Thyroid gland (tissue), 4 donors: ENCODE results near the gene MCOLN3. TPM values are rescaled to one million over a fixed set of nuclear protein-coding genes. Genes with fewer than 3 reads are reported as not detected.

Source experiments
- DNase-seq, 2 donors: peaks; one replicate each; pipeline ENCODE4 v3.0.0-alpha.2; 2019
- H3K27ac ChIP-seq, 3 donors: fragments of 200-600 bp; sonication (generic); 1 replicate in 2 of 3; 2 replicates in 1 of 3; pipeline ENCODE4 v1.5.1; 2016 to 2019; ENCODE audit warnings: mild to moderate bottlenecking in 1 of 3, moderate library complexity in 1 of 3
- H3K27me3 ChIP-seq: fragments of 200-600 bp; sonication (generic); one replicate; pipeline ENCODE4 v1.5.1; 2019
- H3K36me3 ChIP-seq, 2 donors: fragments of 200-600 bp; sonication (generic); one replicate each; pipeline ENCODE4 v1.5.1; 2016 to 2019
- H3K4me1 ChIP-seq, 2 donors: fragments of 200-600 bp; sonication (generic); one replicate each; pipeline ENCODE4 v1.5.1; 2017 to 2019
- H3K4me3 ChIP-seq, 3 donors: fragments of 200-600 bp; sonication (generic); replicated peaks in 1 of 3; 1 replicate in 2 of 3; 2 replicates in 1 of 3; pipeline ENCODE4 v1.5.1; 2016; ENCODE audit warnings: mild to moderate bottlenecking in 1 of 3
- H3K9me3 ChIP-seq: fragments of 200-600 bp; sonication (generic); one replicate; pipeline ENCODE4 v1.5.1; 2017
- CTCF ChIP-seq, 6 experiments: fragments of 200-600 bp in 3 of 6; fragments of 450-650 bp in 3 of 6; sonication (generic) in 3 of 6; IDR thresholded peaks; one replicate each; pipeline ENCODE4 v1.5.1; 2016 to 2019; ENCODE audit warnings: antibody characterized with exemption in 6 of 6, mild to moderate bottlenecking in 2 of 6, inconsistent platforms in 1 of 6, moderate library complexity in 1 of 6
- POLR2A ChIP-seq, 2 donors: fragments of 450-650 bp; IDR thresholded peaks; one replicate each; pipeline ENCODE4 v1.6.1; 2017; ENCODE audit warnings: antibody characterized with exemption in 2 of 2, mild to moderate bottlenecking in 2 of 2, moderate library complexity in 1 of 2
- WGBS, 2 donors: methylation state at CpG; one replicate each; pipeline ENCODE4 v1.1.5; 2017; 5-methylcytosine and 5-hydroxymethylcytosine counted together
- intact Hi-C: fragments of 100-400 bp; cut with DNase I; formaldehyde crosslinking; loops from one replicate; pipeline ENCODE4 v1.15.1; 2023
- total RNA-seq, 4 donors: library from RNA; depleted of rRNA; stranded (reverse); fragments of >200 nt; gene quantifications; one replicate each; pipeline ENCODE4 v1.2.3, GENCODE V29; 2016

Gene MCOLN3
- total RNA-seq, 4 donors from 2014 or later: 1.8 to 8.3 (median 3.4) TPM

GRCh38 chr1:85033221-85033620, 15.1 kb downstream of the MCOLN3 start:
- TF ChIP-seq POLR2A (IDR thresholded peaks at IDR 0.05): no peak
- no peak for TF ChIP-seq CTCF (IDR thresholded peaks at IDR 0.05)
- H3K4me1 ChIP-seq: no peaks in the 10 kb centered on the region
- no peak for DNase-seq
- no peaks in the 10 kb centered on the region for H3K27me3 ChIP-seq
- no peaks in the 10 kb centered on the region for H3K9me3 ChIP-seq
- no peaks in the 10 kb centered on the region for H3K36me3 ChIP-seq
- no peak overlapping the region for H3K27ac ChIP-seq
- H3K4me3 ChIP-seq: no peak overlapping the region
- intact Hi-C loops: no loop called here
- WGBS, 2 donors: 71 to 72% methylated on average over 2 of the region's 2 CpGs

- Histone ChIP-seq H3K27me3 (no peaks in the 10 kb centered on the region), H3K4me1 (no peaks in the 10 kb centered on the region), H3K27ac (no peak overlapping the region), H3K9me3 (no peaks in the 10 kb centered on the region), H3K4me3 (no peak overlapping the region), H3K36me3 (no peaks in the 10 kb centered on the region)
- DNase-seq: no peak
- intact Hi-C loops: no loop called here
- no peak for TF ChIP-seq CTCF (IDR thresholded peaks at IDR 0.05)
- TF ChIP-seq POLR2A (IDR thresholded peaks at IDR 0.05): no peak
These were observed 17.8 kb downstream of the MCOLN3 start for GRCh38 chr1:85030536-85030935.

- Histone ChIP-seq H3K4me1 (no peaks in the 10 kb centered on the region), H3K9me3 (no peaks in the 10 kb centered on the region), H3K4me3 (no peak overlapping the region), H3K27me3 (no peaks in the 10 kb centered on the region), H3K36me3 (no peaks in the 10 kb centered on the region), H3K27ac (no peak overlapping the region)
- 90 to 95% methylated on average over 3 of the region's 3 CpGs for whole genome bisulfite sequencing, 2 donors
- no peak for DNase-seq
- TF ChIP-seq CTCF (IDR thresholded peaks at IDR 0.05) (no peak), POLR2A (IDR thresholded peaks at IDR 0.05) (no peak)
- intact Hi-C loops: no loop called here
These were observed 20.1 kb downstream of the MCOLN3 start for GRCh38 chr1:85028151-85028550.

- Histone ChIP-seq H3K27me3 (no peaks in the 10 kb centered on the region), H3K9me3 (no peaks in the 10 kb centered on the region), H3K4me3 (no peak overlapping the region), H3K36me3 (no peaks in the 10 kb centered on the region), H3K4me1 (no peaks in the 10 kb centered on the region), H3K27ac (no peak overlapping the region)
- no peak for DNase-seq
- TF ChIP-seq POLR2A (IDR thresholded peaks at IDR 0.05): no peak
- no peak for TF ChIP-seq CTCF (IDR thresholded peaks at IDR 0.05)
- 78 to 85% methylated on average over 5 of the region's 5 CpGs for WGBS, 2 donors
- intact Hi-C loops: no loop called here
These were observed 20.9 kb downstream of the MCOLN3 start for GRCh38 chr1:85027242-85027983.

GRCh38 chr1:85025940-85026339, 22.4 kb downstream of the MCOLN3 start:
- 59 to 72% methylated on average over 1 of the region's 1 CpG for WGBS, 2 donors
- H3K9me3 ChIP-seq: no peaks in the 10 kb centered on the region
- H3K36me3 ChIP-seq: no peaks in the 10 kb centered on the region
- no peak for TF ChIP-seq POLR2A (IDR thresholded peaks at IDR 0.05)
- TF ChIP-seq CTCF (IDR thresholded peaks at IDR 0.05): no peak
- intact Hi-C loops: no loop called here
- H3K4me1 ChIP-seq: no peaks in the 10 kb centered on the region
- no peak for DNase-seq
- H3K27me3 ChIP-seq: no peaks in the 10 kb centered on the region
- H3K27ac ChIP-seq: no peak overlapping the region
- no peak overlapping the region for H3K4me3 ChIP-seq
